GM13976 (cell line): ENCODE data around the gene ZSWIM6.

Experiments
- DNase-seq: peaks from one replicate; pipeline ENCODE4 v3.0.0; 2012; ENCODE audit warnings: low spot score
- in situ Hi-C: fragments of 300-500 bp; cut with MboI; formaldehyde crosslinking; loops from one replicate; pipeline ENCODE4 v1.12.0; 2022; ENCODE audit warnings: low sequenced_read_pairs, mixed read lengths, inconsistent platforms; ENCODE audit not compliant: unreplicated experiment
- TF ChIP-seq, protein P1 (sequence below): IDR thresholded peaks from 2 replicates; pipeline ENCODE4 v1.5.1; 2012; ENCODE audit warnings: borderline replicate concordance, mild to moderate bottlenecking; ENCODE audit not compliant: insufficient read depth; ENCODE audit errors: extremely low read depth, missing control alignments, control extremely low read depth

ZSWIM6 gene

DNA sequence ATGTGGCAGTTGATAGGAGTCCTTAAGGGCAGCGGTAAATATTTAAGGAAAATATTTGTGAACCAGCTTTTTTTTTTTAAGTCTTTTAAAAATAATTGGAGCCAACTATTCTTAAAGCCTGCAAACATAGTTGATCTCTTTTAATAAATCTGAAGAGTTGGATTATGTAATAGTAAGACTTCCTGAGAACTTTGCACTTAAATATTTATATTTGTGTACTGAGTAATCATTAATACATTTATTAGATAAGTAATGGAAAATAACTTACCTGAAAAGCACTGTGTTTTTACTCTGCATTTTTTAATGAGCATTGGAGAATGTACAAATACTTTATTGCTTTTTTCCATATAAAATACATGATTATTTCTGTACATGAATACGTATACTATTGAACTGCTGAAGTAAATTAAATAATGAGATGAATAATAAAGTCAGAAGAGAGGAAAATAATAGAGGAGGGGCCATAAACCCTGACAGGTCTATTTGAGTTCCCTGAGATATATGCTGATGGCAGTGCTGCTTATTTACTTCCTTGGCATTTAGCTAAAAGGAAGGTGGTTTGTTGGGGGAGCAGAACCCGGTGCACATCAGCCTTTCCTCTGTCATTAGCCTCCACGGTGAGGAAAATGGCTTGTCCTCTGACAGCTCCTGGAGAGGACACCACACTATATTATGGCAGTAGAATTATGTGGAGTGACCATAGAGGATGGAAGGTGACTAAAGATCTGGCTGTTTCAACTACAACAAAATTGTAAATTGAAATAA is 148.0 kb downstream of the ZSWIM6 start:
- in situ Hi-C loops, result no loop called here
- no peak for DNase-seq
- TF ChIP-seq, protein P1, sequence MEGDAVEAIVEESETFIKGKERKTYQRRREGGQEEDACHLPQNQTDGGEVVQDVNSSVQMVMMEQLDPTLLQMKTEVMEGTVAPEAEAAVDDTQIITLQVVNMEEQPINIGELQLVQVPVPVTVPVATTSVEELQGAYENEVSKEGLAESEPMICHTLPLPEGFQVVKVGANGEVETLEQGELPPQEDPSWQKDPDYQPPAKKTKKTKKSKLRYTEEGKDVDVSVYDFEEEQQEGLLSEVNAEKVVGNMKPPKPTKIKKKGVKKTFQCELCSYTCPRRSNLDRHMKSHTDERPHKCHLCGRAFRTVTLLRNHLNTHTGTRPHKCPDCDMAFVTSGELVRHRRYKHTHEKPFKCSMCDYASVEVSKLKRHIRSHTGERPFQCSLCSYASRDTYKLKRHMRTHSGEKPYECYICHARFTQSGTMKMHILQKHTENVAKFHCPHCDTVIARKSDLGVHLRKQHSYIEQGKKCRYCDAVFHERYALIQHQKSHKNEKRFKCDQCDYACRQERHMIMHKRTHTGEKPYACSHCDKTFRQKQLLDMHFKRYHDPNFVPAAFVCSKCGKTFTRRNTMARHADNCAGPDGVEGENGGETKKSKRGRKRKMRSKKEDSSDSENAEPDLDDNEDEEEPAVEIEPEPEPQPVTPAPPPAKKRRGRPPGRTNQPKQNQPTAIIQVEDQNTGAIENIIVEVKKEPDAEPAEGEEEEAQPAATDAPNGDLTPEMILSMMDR, result no peak

DNA sequence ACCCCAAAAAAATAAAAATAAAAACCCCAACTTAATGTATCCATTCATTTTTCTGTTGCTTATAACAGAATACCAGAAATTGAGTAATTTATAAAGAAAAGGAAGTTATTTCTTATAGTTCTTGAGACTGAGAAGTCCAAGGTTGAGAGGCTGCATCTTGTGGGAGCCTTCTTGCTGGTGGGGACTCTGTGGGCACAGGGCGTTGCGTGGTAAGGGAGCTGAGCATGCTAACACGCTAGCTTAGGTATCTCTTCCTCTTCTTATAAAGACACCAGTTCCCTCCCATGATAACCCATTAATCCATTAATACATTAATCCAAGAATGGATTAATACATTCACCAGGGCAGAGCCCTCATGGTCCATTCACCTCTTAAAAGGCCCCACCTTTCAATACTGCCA is 150.9 kb downstream of the ZSWIM6 start:
- in situ Hi-C loops, result no loop called here
- no peak for DNase-seq

DNA sequence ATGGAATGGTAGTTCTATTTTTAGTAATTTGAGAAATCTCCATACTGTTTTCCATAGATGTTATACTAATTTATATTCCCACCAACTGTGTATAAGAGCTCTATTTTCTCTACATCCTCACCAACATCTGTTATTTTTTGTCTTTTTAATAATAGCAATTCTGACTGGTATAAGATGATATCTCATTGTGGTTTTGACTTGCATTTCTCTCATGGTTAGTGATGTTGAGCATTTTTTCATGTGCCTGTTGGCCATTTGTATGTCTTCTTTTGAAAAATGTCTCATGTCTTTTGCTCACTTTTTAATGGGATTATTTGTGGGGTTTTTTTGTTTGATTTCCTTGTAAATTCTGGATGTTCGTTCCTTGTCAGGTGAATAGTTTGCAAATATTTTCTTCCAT is 154.4 kb downstream of the ZSWIM6 start:
- TF ChIP-seq, protein P1, result no peak
- DNase-seq, result no peak
- in situ Hi-C loops, result no loop called here

More for the DNA sequence above, 150.9 kb downstream of the ZSWIM6 start:
- TF ChIP-seq, protein P1, result no peak

DNA sequence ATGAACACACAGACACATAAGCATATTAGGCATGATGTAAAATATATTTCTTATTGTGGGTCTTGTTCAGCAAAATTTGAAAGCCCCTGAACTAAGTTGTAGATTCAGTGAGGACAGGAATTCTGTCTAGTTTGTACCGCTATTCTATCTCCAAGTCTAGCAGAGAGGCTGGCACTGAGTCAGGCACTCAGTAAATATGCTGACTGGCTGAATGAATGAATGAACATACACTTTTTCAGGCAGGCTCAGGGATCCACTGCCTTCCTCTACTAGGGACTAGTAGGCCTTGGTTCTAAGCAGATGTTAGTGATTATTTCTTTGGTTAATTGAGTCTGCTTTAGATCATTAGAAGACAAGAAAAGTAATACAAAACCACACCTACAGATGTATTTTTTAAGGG is 157.5 kb downstream of the ZSWIM6 start:
- in situ Hi-C loops, result no loop called here
- no peak for DNase-seq
- TF ChIP-seq, protein P1, result no peak

DNA sequence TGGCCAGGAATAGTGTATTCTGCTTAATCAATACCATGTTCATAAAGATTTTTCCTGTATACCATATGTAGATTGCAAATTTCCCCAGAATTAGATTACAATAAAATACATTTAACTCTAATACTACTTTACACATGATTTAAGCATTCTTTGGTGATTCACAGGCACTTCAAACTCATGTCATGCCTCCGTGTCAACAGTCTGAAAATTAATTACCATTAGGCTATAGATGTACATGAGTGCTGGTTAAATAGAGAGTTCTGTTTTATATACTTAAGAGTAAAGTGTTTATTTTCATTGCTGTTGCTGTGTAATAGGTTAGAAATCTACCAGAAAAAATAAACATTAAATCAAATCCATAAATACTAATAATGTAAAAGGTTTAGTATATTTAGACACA is 159.8 kb downstream of the ZSWIM6 start:
- in situ Hi-C loops, result no loop called here
- no peak for DNase-seq
- TF ChIP-seq, protein P1, result no peak

DNA sequence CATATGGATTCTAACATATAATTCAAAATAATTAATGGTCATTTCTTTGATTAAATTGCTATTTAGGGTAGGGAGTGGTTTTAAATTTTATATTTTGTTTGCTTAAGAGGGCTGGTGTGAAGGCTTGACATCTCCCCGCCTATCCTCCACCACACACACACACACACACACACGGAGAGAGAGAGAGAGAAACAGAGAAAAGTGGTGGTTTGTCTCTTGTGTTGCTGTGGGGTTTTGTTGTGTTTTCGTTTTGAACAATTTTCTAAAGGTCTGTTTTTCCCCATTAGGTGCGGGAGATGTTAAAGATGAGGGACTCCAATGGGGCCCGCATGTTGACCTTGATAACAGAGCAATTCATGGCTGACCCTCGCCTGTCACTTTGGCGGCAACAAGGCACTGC is 161.9 kb downstream of the ZSWIM6 start:
- DNase-seq, result no peak
- in situ Hi-C loops, result no loop called here
- TF ChIP-seq, protein P1, result no peak
